ENCODE data around the gene CTNND1. TPM values are rescaled to one million over a fixed set of nuclear protein-coding genes. Genes with fewer than 3 reads are reported as not detected.

Gene CTNND1
- total and polyA plus RNA-seq, 2 of the 4 experiments (the other 2 are of a cell fraction) = 88.5 to 229 TPM

GRCh38 chr11:57772562-57772961 lies 11.0 kb downstream of the CTNND1 start:
- no peak overlapping the region for H2BK120ac ChIP-seq (ENCODE audit: low read depth, low read length)
- no peak overlapping the region for H3K9ac ChIP-seq (ENCODE audit: low read depth, low read length)
- peaks cover 18% of the 10 kb centered on the region for H3K9me1 ChIP-seq (ENCODE audit: insufficient read depth, low read length)
- no TSS peak for BruUV-seq (replicated peaks)
- no peak overlapping the region for H3K14ac ChIP-seq (replicated peaks; ENCODE audit: low read depth, low read length)
- peaks cover 6 to 64% of the 10 kb centered on the region in 2 experiments; a peak in 2 of 4 replicates for H3K79me1 ChIP-seq (ENCODE audit: low read depth in 1 of 2, low read length in 2 of 2)
- H2BK5ac ChIP-seq (ENCODE audit: low read depth, low read length, poor library complexity, severe bottlenecking) = no peak overlapping the region
- POLR2A ChIA-PET (ENCODE audit: unreplicated experiment) = no interaction called here
- CTCF ChIA-PET = no interaction called here
- in situ Hi-C loops (cut with MboI; ENCODE audit: low sequenced_read_pairs) (no loop called here), dilution Hi-C loops (cut with HindIII; ENCODE audit: low sequenced_read_pairs, unreplicated experiment) (no loop called here), intact Hi-C loops (cut with micrococcal nuclease) (no loop called here)
- H2BK20ac ChIP-seq (ENCODE audit: low read depth, low read length) = no peak overlapping the region
- no peaks in the 10 kb centered on the region for H3K27me3 ChIP-seq (ENCODE audit: control insufficient read depth, insufficient read depth, low read length)
- H3K9me3 ChIP-seq (ENCODE audit: control insufficient read depth, insufficient read depth, low read length) = no peaks in the 10 kb centered on the region
- no peak overlapping the region for H4K5ac ChIP-seq (ENCODE audit: low read depth, low read length)
- peaks cover 25% of the 10 kb centered on the region for H3K4me1 ChIP-seq (ENCODE audit: control insufficient read depth, insufficient read depth, low read length)
- WGBS, 2 experiments (ENCODE audit: extremely low coverage in 2 of 2, insufficient read length in 1 of 2) = 100% methylated on average over 2 of the region's 4 CpGs; no CpG with 5 or more reads in 1 of the 2 experiments
- no peak overlapping the region for H3K18ac ChIP-seq (ENCODE audit: low read depth, low read length)
- no peak overlapping the region for H3K27ac ChIP-seq (ENCODE audit: insufficient read depth, low read length)
- peaks cover 2% of the 10 kb centered on the region for H3K36me3 ChIP-seq (ENCODE audit: control insufficient read depth, insufficient read depth, low read length)
- no peak for ATAC-seq (ENCODE audit: low read depth)
- H4K8ac ChIP-seq (ENCODE audit: low read depth in 2 of 2, low read length in 2 of 2) = no peak overlapping the region
- H3K56ac ChIP-seq (ENCODE audit: extremely low read depth, insufficient read depth, low read length) = no peak overlapping the region
- H3K4me2 ChIP-seq (ENCODE audit: low read depth, low read length) = peak overlapping the region; percentile 68; the same call in 1 of the 2 replicates
- TF ChIP-seq CHD1 (IDR thresholded peaks at IDR 0.05; ENCODE audit: low read depth, low read length) (no peak), POLR2A (IDR thresholded peaks at IDR 0.05; ENCODE audit: low read depth, low read length) (no peak), BHLHE40 (IDR thresholded peaks at IDR 0.05; ENCODE audit: low read depth, low read length) (no peak), CEBPB (IDR thresholded peaks at IDR 0.05; ENCODE audit: low read depth, low read length) (no peak), RFX5 (IDR thresholded peaks at IDR 0.05; ENCODE audit: low read depth, low read length) (no peak), MAZ (IDR thresholded peaks at IDR 0.05; ENCODE audit: borderline replicate concordance, low read depth, low read length) (no peak), FOS (IDR thresholded peaks at IDR 0.05; ENCODE audit: low read depth, low read length) (no peak), USF2 (IDR thresholded peaks at IDR 0.05; ENCODE audit: low read depth, low read length) (no peak), NFE2L2 (IDR thresholded peaks at IDR 0.05; ENCODE audit: low read depth, low read length) (no peak), SMC3 (IDR thresholded peaks at IDR 0.05; ENCODE audit: low read depth, low read length) (no peak), RCOR1 (IDR thresholded peaks at IDR 0.05; ENCODE audit: insufficient replicate concordance, low read length) (no peak), RAD21 (IDR thresholded peaks at IDR 0.05; ENCODE audit: low read length) (no peak), ELK1 (IDR thresholded peaks at IDR 0.05; ENCODE audit: borderline replicate concordance, low read depth, low read length) (no peak), MXI1 (IDR thresholded peaks at IDR 0.05; ENCODE audit: borderline replicate concordance, low read depth, low read length) (no peak), MAFK (IDR thresholded peaks at IDR 0.05; ENCODE audit: low read depth, low read length) (no peak)
- TF ChIP-seq, protein P1, sequence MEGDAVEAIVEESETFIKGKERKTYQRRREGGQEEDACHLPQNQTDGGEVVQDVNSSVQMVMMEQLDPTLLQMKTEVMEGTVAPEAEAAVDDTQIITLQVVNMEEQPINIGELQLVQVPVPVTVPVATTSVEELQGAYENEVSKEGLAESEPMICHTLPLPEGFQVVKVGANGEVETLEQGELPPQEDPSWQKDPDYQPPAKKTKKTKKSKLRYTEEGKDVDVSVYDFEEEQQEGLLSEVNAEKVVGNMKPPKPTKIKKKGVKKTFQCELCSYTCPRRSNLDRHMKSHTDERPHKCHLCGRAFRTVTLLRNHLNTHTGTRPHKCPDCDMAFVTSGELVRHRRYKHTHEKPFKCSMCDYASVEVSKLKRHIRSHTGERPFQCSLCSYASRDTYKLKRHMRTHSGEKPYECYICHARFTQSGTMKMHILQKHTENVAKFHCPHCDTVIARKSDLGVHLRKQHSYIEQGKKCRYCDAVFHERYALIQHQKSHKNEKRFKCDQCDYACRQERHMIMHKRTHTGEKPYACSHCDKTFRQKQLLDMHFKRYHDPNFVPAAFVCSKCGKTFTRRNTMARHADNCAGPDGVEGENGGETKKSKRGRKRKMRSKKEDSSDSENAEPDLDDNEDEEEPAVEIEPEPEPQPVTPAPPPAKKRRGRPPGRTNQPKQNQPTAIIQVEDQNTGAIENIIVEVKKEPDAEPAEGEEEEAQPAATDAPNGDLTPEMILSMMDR (conservative IDR thresholded peaks at IDR 0.05; ENCODE audit: low read depth, low read length) = no peak
- H4K91ac ChIP-seq (ENCODE audit: insufficient read depth, low read depth, low read length) = no peak overlapping the region
- no peak overlapping the region for H2AK5ac ChIP-seq (ENCODE audit: low read depth, low read length)
- H3K4ac ChIP-seq (ENCODE audit: low read depth, low read length) = no peak overlapping the region
- no peak overlapping the region for H2AFZ ChIP-seq (replicated peaks; ENCODE audit: low read length, poor library complexity)
- H2BK15ac ChIP-seq (ENCODE audit: low read depth, low read length) = no peak overlapping the region
- no peak overlapping the region for H3K23ac ChIP-seq (ENCODE audit: low read depth, low read length)
- peaks cover 98% of the 10 kb centered on the region for H4K20me1 ChIP-seq (ENCODE audit: insufficient read depth, low read length)
- no peak overlapping the region for H2AK9ac ChIP-seq (replicated peaks; ENCODE audit: low read depth, low read length, poor library complexity)
- peak; percentile 48 for DNase-seq
- no peak overlapping the region for H3K4me3 ChIP-seq (ENCODE audit: insufficient read depth, low read depth, low read length)

Measured in IMR-90 (cell line).